ENCODE measurements around the gene CUEDC1. TPM values are rescaled to one million over a fixed set of nuclear protein-coding genes. Genes with fewer than 3 reads are reported as not detected.

Gene CUEDC1
- total and polyA plus RNA-seq, 2 of the 13 experiments (the other 11 are each of a cell fraction or from before 2014, with no cell fraction given), result 7.4 to 12.9 TPM

DNA sequence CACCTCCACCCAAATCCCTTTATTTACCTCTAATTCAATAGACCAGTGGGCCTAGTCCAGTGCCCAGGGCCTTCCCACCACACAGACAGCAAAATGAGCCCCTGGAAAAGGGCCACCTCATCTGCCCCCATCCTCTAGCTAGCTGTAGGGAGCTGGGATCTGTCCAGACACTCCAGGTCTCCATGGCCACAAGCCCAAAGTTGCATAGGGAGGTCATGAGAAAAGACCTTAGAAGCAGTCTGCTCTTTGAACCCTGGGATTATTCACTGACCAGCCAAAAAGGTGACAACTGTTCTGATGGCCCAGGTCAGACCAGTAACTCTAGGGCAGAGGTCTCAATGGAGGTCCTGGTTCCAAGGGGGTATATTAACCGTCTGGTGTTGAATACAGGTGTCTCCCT, 2.0 kb downstream of the CUEDC1 start (continued):
- peak; percentile 31; the same call in 1 of the 2 replicates for TF ChIP-seq ELF3 (CRISPR knock-in tag; IDR thresholded peaks at IDR 0.05)
- TF ChIP-seq, protein P1, sequence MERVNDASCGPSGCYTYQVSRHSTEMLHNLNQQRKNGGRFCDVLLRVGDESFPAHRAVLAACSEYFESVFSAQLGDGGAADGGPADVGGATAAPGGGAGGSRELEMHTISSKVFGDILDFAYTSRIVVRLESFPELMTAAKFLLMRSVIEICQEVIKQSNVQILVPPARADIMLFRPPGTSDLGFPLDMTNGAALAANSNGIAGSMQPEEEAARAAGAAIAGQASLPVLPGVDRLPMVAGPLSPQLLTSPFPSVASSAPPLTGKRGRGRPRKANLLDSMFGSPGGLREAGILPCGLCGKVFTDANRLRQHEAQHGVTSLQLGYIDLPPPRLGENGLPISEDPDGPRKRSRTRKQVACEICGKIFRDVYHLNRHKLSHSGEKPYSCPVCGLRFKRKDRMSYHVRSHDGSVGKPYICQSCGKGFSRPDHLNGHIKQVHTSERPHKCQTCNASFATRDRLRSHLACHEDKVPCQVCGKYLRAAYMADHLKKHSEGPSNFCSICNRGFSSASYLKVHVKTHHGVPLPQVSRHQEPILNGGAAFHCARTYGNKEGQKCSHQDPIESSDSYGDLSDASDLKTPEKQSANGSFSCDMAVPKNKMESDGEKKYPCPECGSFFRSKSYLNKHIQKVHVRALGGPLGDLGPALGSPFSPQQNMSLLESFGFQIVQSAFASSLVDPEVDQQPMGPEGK (CRISPR knock-in tag; IDR thresholded peaks at IDR 0.05), result peak; percentile 39; the same call in 1 of the 2 replicates
- TF ChIP-seq MTF2 (CRISPR knock-in tag; IDR thresholded peaks at IDR 0.05; ENCODE audit: borderline replicate concordance), result no peak
- TF ChIP-seq NCOR1 (IDR thresholded peaks at IDR 0.05; ENCODE audit: borderline replicate concordance, low read length), result peak; percentile 80; the same call in 1 of the 2 replicates
- TF ChIP-seq PCBP2 (optimal IDR thresholded peaks at IDR 0.05; ENCODE audit: low read depth, low read length, poor library complexity, severe bottlenecking), result no peak
- TF ChIP-seq HDAC6 (IDR thresholded peaks at IDR 0.05; ENCODE audit: low read depth, low read length), result no peak
- no peak for TF ChIP-seq NAIF1 (CRISPR knock-in tag; IDR thresholded peaks at IDR 0.05; ENCODE audit: borderline replicate concordance)
- peak; percentile 68 for TF ChIP-seq SKI (IDR thresholded peaks at IDR 0.05; ENCODE audit: partially characterized antibody)
- no peak for TF ChIP-seq CAMTA2 (CRISPR knock-in tag; IDR thresholded peaks at IDR 0.05; ENCODE audit: borderline replicate concordance)
- TF ChIP-seq ZSCAN21 (CRISPR knock-in tag; IDR thresholded peaks at IDR 0.05; ENCODE audit: borderline replicate concordance), result no peak
- no peak for TF ChIP-seq MBD4 (IDR thresholded peaks at IDR 0.05; ENCODE audit: borderline replicate concordance, low read length)
- TF ChIP-seq FOXA3 (CRISPR knock-in tag; IDR thresholded peaks at IDR 0.05), result peak; percentile 21; the same call in 1 of the 2 replicates
- TF ChIP-seq KLF16 (CRISPR knock-in tag; IDR thresholded peaks at IDR 0.05), result 0 out of 4 replicates have a peak, but pooled peaks of 1 of the 2 experiments have one; percentile 17
- no peak for TF ChIP-seq HNRNPLL (IDR thresholded peaks at IDR 0.05; ENCODE audit: low read depth, low read length, poor library complexity, severe bottlenecking)
- no peak for TF ChIP-seq ZNF557 (CRISPR knock-in tag; IDR thresholded peaks at IDR 0.05)
- no peak for TF ChIP-seq ZNF570 (CRISPR knock-in tag; IDR thresholded peaks at IDR 0.05; ENCODE audit: borderline replicate concordance)
- TF ChIP-seq ZNF230 (CRISPR knock-in tag; IDR thresholded peaks at IDR 0.05), result no peak
- peak; percentile 44 for TF ChIP-seq CHD4 (IDR thresholded peaks at IDR 0.05; ENCODE audit: borderline replicate concordance, low read length)
- TF ChIP-seq GTF3A (CRISPR knock-in tag; conservative IDR thresholded peaks at IDR 0.05), result peak; percentile 20; the same call in 1 of the 2 replicates
- TF ChIP-seq GATAD2A (CRISPR knock-in tag; IDR thresholded peaks at IDR 0.05), result 0 out of 2 replicates have a peak, but pooled peaks have one; percentile 17
- TF ChIP-seq, protein P2, sequence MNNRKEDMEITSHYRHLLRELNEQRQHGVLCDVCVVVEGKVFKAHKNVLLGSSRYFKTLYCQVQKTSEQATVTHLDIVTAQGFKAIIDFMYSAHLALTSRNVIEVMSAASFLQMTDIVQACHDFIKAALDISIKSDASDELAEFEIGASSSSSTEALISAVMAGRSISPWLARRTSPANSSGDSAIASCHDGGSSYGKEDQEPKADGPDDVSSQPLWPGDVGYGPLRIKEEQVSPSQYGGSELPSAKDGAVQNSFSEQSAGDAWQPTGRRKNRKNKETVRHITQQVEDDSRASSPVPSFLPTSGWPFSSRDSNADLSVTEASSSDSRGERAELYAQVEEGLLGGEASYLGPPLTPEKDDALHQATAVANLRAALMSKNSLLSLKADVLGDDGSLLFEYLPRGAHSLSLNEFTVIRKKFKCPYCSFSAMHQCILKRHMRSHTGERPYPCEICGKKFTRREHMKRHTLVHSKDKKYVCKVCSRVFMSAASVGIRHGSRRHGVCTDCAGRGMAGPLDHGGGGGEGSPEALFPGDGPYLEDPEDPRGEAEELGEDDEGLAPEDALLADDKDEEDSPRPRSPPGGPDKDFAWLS (CRISPR knock-in tag; IDR thresholded peaks at IDR 0.05; ENCODE audit: borderline replicate concordance), result no peak
- no peak for TF ChIP-seq GTF2F1 (IDR thresholded peaks at IDR 0.05; ENCODE audit: low read length)
- peak; percentile 90 for TF ChIP-seq PPARG (CRISPR knock-in tag; conservative IDR thresholded peaks at IDR 0.05)

All from HepG2 (cell line).